Cardiac fibroblast (primary cell): ENCODE data around the gene SPTBN4.
A peak's percentile ranks its signal among the peaks of the same experiment; 100 is the strongest.

ENCODE experiments used
- DNase-seq, 2 donors: peaks; one replicate each; pipeline versions ENCODE4 v3.0.0 to v3.0.0-alpha.2; 2010; ENCODE audit warnings: low read depth in 2 of 2
- H3K4me3 ChIP-seq, 2 donors: replicated peaks in 1 of 2; 1 replicate in 1 of 2; 2 replicates in 1 of 2; pipeline ENCODE4 v1.5.1; 2011; ENCODE audit warnings: low read depth in 2 of 2, low read length in 2 of 2, mild to moderate bottlenecking in 2 of 2, moderate library complexity in 1 of 2
- TF ChIP-seq, protein P1 (sequence below): IDR thresholded peaks from one replicate; pipeline ENCODE4 v1.5.1; 2011; ENCODE audit warnings: low read depth, mild to moderate bottlenecking, low read length, inconsistent platforms

SPTBN4 gene

DNA sequence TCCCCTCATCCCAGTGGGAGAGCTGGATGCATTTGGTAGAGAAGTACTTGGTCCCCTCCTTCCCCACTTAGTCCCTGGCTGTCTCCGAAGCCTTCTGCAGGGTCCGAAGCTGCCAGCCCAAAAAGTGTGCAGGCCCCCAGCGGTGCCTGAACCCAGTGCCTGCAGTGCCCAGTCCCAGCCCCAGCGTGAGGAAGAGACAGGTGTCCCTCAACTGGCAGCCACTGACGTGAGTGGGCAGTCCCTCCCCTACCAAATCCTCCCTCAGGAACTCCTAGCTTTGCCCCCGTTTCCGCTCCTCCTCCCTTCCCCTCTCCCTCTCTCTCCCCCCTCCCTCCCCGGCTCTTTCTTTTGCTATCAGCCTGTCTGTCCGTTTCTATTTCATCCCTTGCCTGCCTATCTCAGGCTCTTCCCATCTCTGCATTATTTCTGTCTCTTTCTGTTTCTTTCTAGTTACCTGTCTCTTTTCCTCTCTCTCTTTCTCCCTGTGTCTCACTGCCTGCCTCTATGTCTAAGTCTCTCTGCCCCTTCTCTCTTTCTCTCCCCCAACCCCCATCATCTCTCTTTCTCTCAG, 132.6 kb downstream of the SPTBN4 start:
- no peak for DNase-seq
- TF ChIP-seq, protein P1, sequence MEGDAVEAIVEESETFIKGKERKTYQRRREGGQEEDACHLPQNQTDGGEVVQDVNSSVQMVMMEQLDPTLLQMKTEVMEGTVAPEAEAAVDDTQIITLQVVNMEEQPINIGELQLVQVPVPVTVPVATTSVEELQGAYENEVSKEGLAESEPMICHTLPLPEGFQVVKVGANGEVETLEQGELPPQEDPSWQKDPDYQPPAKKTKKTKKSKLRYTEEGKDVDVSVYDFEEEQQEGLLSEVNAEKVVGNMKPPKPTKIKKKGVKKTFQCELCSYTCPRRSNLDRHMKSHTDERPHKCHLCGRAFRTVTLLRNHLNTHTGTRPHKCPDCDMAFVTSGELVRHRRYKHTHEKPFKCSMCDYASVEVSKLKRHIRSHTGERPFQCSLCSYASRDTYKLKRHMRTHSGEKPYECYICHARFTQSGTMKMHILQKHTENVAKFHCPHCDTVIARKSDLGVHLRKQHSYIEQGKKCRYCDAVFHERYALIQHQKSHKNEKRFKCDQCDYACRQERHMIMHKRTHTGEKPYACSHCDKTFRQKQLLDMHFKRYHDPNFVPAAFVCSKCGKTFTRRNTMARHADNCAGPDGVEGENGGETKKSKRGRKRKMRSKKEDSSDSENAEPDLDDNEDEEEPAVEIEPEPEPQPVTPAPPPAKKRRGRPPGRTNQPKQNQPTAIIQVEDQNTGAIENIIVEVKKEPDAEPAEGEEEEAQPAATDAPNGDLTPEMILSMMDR = no peak
- no peak overlapping the region for H3K4me3 ChIP-seq

DNA sequence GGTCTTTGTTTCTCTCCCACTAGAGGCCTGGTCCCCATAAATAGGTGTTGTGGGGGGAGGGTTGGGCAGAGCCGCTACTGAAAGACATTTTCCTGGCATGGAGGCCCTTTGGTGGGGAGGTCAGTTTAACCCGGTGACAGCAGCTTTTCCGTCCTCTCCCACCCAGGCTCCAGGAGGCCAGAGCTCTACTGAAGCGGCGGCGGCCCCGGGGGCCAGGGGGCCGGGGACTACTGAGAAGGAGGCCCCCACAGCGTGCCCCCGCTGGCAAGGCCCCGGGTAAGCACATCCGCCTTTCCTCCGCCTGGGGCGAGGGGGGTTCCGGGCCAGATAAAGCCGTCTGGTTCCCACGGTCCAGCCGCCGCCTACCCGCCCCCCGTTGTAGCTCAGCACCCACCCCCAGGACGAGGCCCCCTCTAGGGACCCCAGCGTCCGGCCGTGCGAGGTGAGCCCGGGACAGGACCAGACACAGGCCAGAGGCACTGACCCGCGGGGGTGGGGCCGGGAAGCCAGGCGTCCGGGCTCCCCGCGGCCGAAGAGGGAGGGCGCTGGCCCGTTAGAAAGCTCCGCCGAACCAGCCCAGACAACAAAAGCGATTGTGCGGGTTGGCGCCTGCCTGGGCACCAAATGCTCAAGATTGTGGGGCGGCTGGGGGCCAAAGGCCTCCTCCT, 133.2 kb downstream of the SPTBN4 start:
- TF ChIP-seq, protein P1 = no peak
- DNase-seq = no peak
- H3K4me3 ChIP-seq = no peak overlapping the region

DNA sequence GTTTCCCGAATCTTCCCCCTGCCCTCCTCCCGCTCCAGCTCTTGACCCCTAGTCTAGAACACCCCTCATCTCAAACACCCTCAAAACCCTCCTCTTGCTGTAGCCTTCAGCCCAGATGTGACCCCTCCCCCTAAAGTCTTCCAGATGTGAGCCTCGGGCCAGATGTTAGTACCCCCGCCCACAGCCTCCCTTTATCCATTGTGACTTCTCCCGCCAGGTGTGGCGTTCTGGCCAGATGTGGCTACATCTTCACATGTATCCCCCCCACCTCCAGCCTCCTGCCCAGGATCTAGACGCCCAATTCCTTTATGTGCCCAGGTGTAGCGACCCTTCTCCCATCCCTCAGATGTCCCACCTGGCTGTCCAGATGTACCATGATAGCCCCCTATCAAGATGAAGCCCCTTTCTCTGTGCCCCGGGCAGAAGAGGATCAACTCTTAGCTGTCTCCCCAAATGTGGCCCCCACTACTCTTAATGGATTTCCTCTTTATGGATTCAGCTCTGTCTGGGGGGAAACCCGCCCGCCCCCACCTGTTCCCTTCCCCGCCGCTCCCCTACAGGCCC, 133.9 kb downstream of the SPTBN4 start:
- TF ChIP-seq, protein P1 = no peak
- peak overlapping the region; percentile 15 to 18 for H3K4me3 ChIP-seq
- DNase-seq = no peak

DNA sequence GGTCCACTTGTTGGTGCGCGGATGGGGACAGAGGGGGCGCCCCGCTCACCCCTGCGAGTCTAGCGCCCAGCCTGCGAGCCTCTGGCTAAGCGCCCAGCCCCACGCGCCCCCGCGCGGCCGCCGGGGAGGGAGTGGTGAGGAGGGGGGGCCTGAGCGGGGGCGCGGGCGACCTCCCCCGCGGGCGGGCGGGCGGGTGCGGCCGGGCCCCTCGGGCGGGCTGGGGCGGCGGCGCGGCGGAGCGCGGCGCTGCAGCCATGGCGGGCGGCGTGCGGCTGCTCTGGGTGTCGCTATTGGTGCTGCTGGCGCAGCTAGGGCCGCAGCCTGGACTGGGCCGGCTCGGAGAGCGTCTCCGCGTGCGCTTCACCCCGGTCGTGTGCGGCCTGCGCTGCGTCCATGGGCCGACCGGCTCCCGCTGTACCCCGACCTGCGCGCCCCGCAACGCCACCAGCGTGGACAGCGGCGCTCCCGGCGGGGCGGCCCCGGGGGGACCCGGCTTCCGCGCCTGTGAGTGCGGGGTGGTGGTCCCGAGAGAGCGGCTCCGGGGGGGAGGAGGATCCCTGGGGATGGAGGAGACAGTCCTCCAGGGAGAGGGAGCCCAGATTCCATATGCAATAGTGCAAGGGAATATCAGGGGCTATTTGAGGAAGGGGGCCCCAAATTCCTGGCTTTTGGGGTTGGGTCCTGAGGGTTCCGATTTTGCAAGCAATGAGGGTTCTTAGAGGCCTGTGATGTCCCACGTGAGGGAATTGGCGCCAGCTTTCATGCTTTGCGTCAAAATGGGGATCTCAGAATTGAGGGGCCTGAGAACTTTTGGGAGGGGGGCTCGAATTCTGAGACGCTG, 134.6 kb downstream of the SPTBN4 start, which contains the start of gene LTBP4:
LTBP4 (plus strand) TSS at position 236 of the 841 bp plus-strand sequence; CDS start at position 255, 19 bp downstream.
- peak within 1 kb of the TSS; percentile 44 to 46 for H3K4me3 ChIP-seq
- TF ChIP-seq, protein P1 = no peak
- peak; percentile 28 to 46 for DNase-seq

DNA sequence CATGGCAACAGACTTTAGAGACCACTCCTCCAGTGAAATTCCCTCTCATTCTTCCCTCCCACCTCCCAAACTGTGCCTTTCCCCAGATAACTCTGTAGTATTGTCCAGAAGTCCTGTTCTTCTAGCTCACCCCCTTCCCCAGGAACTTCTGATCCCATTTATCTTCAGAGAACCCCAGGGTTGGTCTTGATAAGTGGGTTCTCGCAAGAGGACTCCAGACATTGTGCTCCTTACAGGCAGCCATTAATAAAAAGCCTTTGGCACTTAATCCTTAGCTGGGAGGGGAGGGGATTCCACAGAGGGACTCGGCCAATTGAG, 136.2 kb downstream of the SPTBN4 start:
- no peak for DNase-seq
- peak overlapping the region; percentile 48 to 55 for H3K4me3 ChIP-seq
- TF ChIP-seq, protein P1 = no peak

DNA sequence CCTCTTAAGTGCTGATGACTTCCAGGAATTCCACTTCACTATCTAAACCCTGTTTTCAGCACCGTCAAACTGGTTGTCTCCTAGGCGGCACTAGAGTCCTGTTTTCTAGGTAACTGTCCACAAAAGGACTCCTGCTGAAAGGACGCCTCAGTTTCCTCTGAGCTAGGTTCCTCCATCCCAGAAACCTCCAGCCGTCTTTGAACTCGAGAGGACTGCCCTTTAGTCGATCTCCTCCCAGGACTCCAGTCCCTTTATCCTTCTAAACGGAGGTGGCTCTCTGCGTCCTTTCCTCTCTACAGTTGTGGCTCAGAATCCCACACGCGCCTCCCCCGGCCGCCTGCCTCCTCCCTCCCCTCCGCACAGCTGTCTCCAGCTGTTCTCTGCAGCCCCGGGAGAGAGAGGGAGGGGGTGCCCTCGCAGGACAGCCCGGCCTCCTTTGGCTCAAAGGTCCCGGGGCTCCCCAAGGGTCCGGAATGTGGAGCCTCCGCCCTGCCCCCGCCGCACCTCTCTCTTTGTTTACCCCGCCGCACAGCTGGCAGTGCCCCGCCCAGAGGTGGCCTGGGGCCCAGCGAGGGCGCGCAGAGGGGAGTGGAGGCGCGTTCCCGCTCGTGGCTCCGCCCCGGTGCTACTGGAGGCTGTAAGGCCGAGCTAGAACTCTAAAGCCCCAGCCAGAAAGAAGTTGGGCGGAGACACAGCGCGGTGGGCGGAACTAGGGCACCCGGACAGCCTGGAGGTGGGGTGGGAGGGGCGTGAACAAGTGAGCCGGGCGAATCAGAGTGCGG, 136.8 kb downstream of the SPTBN4 start:
- TF ChIP-seq, protein P1 = no peak
- DNase-seq = peak; percentile 97 to 98
- peak overlapping the region; percentile 48 to 55 for H3K4me3 ChIP-seq
